Measurements from ENCODE around the gene MATN1.

The MATN1 gene

DNA sequence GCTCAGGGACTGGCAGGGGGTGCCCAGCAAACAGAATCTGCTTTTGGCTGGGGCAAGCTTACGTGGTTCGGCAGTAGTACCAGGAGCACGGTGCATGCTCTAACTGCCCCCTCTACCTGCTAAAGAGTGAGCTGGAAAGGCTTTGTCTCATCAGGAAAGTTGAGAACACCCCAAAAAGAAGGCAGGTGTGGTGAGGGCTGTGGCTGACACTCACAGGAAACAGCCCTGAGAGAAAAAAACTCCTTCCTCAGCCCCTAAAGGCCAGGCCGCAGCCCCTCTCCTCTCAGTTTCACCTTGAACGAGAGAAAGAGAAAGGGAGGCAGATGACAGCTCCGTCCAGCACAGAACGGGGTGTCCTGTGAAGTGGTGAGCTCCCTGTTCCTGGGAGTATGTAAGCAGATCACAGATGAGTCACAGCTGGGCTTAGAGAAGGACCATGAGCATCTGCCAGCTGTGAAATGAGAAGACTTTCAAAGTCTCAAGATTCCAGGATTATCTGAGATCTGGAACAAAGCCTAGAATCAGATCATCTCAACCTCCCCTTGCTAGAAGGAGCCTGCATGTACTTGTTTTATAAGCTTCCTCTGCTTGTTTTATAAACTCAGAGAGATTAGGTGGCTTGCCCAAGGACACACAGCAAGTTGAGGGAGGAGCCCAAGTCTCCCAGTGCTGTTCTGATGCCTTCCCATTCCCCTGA is 20.8 kb upstream of the MATN1 start:
- no peak for DNase-seq

- no peak for DNase-seq
Observed at GRCh38 chr1:30743584-30744059, 20.2 kb upstream of the MATN1 start.

DNA sequence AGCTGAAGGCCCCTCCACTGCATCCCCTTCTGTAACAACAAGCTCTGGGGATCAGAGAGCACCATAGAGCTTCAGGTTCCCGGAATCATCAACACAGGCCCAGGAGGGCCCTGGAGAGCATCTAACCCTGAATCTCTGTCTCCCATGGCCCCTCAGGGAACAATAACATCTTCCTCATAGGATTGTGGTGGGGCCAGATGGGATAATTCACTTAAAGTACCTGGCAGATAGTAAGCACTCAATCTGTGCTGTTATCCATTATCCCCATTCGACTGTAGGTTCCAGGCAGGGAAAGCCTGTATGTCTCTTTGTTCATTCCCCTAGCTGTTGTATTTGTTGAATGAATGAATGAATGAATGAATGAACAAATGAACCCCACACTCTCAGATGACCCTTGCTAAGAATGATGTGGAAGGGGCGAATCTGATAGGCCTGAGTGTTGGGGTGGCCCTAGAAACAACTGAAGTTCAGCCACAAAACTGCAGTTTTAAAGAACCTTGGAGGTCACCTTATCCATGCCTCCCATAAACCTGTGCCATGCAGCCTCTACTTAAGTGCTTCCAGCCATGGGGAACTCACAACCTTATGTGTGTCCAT is 19.7 kb upstream of the MATN1 start:
- DNase-seq: no peak

DNA sequence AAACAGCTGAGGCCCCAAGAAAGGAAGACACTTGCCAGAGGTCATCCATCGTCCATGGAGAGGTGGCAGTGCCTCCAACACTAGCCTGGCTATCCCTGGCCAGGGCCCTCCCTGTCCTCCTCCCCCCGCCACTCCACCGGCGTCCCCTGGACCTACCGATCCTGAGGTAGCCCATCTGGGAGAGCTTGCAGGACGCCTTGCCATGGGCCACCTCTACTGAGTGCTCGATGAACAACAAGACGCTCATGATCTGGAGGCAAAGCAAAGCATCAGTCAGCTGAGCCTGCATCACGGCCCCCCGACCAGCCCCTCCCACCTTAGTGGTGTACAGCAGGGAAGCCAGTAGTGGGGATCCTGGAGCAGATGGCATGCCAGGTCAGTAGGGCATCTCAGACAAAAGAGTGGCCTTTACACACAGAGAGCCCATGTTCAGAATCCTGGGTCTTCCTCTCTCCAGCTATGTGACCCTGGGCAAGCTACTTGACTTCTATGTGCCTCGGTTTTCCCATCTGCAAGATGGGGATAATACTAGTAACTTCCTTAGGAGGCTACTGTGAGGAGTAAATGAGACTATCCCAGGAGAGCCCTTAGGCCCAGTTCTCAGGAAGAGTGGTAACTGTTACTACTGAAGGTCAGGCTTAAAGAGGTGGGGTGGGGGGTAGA is 19.0 kb upstream of the MATN1 start:
- DNase-seq: no peak

GRCh38 chr1:30741239-30741894 is 18.0 kb upstream of the MATN1 start:
- no peak for DNase-seq

GRCh38 chr1:30740251-30741238 is 17.2 kb upstream of the MATN1 start:
- no peak for DNase-seq

DNA sequence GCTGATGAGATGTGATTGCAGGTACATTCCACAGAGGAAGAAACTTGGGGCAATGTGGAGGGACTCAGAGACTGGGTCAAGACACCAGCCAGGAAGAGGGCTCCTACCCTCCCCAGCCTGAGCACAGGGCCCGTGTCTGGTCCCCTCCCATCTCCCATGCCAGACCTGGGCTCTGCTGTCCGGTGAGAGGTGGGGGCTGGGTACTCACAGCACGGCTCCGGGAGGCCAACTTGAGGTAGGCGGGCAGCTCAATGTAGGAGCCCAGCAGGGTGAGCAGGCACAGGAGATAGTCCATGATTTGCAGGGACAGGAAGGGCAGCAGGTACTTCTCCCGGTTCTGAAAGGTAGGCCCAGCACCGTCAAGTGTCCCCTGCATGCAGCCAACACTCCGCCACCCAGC is 16.2 kb upstream of the MATN1 start:
- DNase-seq: no peak

DNA sequence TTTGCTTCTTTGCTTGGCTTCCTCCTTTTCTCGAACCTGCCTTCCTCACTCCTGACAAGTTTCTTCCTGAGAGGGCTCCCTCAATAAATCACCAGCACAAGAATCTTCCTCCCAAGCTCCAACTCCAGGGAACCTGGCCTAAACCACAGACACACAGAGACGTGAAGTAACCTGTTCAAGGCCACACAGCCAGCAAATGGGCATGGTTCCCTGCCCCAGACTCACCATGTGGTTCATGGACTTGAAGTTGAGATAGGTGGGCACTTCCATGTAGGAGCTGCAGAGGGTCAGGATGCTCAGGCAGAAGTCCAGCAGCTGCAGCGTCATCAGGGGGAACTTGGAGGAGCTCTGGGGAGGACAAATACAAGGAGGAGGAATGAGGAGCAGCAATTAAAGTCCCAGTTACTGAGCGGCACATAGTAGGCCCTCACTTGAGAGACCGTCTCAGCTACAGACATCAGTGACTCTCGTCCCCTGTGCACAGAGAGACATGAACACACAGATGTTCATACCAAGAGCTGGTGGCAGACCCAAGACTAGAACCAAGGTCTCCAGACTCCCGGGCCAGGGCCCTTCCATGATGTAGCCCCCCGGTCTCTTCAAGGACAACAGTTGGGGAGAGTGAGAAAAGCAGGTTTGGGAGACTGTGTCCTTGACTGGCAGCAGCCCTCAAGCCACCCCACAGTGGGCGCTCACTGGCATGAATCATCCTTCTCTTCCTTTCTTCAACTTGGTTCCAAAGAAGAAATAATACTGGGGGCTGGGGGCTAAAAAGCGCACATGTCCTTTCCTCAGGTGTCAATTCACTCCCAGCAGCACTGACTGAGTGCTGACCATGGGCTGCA is 15.6 kb upstream of the MATN1 start:
- no peak for DNase-seq

GRCh38 chr1:30738040-30738714 is 14.8 kb upstream of the MATN1 start:
- DNase-seq: no peak

- no peak for DNase-seq
Observed at GRCh38 chr1:30737357-30738039, 14.1 kb upstream of the MATN1 start.

DNA sequence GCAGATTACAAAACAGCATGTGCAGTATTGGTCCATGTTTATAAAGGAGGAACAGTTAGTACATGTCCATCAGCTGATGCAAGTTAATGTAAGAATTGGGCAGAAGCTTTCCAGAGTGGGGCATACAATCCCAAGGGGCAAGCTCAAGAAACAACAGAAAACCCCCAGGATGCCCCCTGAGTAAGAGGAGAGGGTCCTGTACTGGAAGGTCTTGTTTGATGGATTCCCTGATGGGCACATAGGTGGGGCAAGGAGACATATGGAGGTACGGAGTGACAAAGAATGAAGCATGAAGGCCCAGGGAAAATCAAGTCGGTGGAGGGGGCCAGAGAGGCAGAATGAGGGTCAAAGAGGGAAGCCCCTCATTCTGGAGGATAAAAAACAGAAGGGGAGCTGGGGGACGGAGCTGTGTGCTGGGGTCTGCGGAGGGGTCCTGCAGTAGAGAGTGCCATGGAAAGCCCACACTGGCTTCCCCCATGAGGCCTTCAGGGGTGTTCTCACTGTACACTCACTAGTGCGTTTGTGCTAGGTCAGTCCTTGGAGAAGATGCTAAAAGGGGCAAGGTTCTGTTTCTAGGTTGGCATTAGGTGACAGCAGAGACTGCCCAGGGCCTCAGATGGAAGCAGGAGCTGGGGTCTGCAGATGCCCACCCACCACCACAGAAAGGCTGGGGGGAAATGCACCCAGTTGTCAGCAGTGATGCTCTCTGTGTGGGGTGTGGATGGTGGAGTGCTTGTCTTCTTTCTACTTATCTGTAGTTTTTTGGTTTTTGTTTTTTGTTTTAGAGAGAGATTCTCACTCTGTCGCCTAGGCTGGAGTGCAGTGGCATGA is 12.5 kb upstream of the MATN1 start:
- no peak for DNase-seq

DNA sequence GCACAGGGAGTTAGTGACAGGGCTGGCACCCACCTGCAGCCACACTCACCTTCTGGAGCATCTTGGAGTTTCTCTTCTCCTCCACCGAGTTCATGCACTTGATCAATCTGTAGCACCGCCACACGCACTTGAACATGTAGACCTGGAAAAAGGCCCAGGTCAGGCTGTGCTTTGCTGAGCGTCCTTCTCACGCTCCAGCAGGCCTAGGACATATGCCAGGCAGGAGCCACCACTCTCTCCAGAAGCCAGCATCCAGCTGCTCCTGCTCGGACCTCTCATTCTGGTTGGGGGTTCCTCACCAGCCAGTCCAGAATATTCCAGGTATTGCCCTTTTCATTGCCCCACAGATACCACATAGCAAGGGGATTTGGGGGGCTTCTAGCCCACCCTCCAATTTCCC is 11.7 kb upstream of the MATN1 start:
- no peak for DNase-seq

GRCh38 chr1:30734580-30734979 is 11.2 kb upstream of the MATN1 start:
- no peak for DNase-seq

DNA sequence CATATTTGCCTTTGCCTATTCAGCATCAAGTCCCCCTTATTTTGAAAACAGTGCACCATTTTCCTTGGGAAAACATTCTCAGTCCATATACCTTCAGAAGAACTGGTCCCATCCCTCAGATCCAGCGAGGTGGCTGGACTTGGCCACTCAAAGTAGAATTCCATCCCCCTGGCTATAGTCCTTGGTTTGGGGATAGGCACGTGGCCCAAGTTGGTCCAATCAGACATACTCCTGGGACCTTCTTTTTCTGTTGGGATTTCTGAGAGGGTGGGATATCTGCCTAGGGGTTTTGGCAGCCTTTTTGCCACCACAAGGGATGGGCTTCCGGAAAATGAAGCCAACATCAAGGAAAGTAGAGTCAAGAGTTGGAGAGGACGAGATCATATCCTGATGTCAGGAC is 10.7 kb upstream of the MATN1 start:
- no peak for DNase-seq

GRCh38 chr1:30733493-30733892 is 10.1 kb upstream of the MATN1 start:
- no peak for DNase-seq

- no peak for DNase-seq
Observed at GRCh38 chr1:30732277-30732996, 9.1 kb upstream of the MATN1 start.

DNA sequence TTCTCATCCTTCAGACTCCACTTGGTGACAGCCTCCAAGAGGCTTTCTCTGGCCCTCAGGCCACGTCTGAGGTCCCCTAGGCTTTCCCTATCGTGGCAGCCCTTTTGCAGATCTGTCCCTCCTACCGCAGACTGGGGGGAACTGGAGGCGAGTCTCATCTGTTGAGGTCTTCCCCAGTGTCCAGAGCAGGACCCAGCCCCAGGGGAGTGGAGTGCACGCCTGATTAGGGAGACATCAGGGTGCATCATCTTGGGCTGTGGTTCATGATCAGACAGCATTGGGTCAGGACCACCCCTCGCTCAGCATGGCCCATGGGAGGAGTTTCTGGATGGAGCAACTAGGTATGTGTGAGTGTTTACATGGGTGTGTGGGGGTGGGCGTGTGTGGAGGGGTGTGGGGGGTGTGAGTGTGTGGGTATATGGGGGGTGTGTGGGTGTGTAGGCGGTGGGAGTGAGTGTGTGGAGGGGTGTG is 8.5 kb upstream of the MATN1 start:
- no peak for DNase-seq

GRCh38 chr1:30731109-30731805 is 7.9 kb upstream of the MATN1 start:
- no peak for DNase-seq

Data from NCI-H2081 treated with DMSO at 0.1 percent for 48 hours (cell line).